Vagina (tissue), 2 donors: ENCODE measurements around the gene RSPH9. TPM values are rescaled to one million over a fixed set of nuclear protein-coding genes. Genes with fewer than 3 reads are reported as not detected.

Source experiments
- DNase-seq, 2 donors: peaks; one replicate each; pipeline ENCODE4 v3.0.0-alpha.2; 2017; ENCODE audit errors: extremely low spot score in 2 of 2
- H3K27ac ChIP-seq: fragments of 200-600 bp; sonication (generic); one replicate; pipeline ENCODE4 v1.5.1; 2019
- H3K27me3 ChIP-seq: fragments of 200-600 bp; sonication (generic); one replicate; pipeline ENCODE4 v1.5.1; 2019
- H3K36me3 ChIP-seq, 2 donors: fragments of 200-600 bp; sonication (generic); one replicate each; pipeline ENCODE4 v1.5.1; 2017 to 2019
- H3K4me1 ChIP-seq: fragments of 200-600 bp; sonication (generic); one replicate; pipeline ENCODE4 v1.5.1; 2019
- H3K4me3 ChIP-seq, 2 donors: fragments of 200-600 bp; sonication (generic); 1 replicate in 1 of 2; 2 replicates in 1 of 2; pipeline ENCODE4 v1.5.1; 2016 to 2019
- H3K9me3 ChIP-seq: fragments of 200-600 bp; sonication (generic); one replicate; pipeline ENCODE4 v1.5.1; 2019
- CTCF ChIP-seq, 3 experiments: fragments of 450-650 bp in 2 of 3; fragments of 200-600 bp in 1 of 3; sonication (generic) in 1 of 3; IDR thresholded peaks; one replicate each; pipeline ENCODE4 v1.5.1; 2017 to 2019; ENCODE audit warnings: antibody characterized with exemption in 3 of 3, mild to moderate bottlenecking in 2 of 3, moderate library complexity in 2 of 3
- POLR2A ChIP-seq, 2 donors: fragments of 450-650 bp; IDR thresholded peaks; one replicate each; pipeline ENCODE4 v1.6.1; 2017; ENCODE audit warnings: antibody characterized with exemption in 2 of 2, mild to moderate bottlenecking in 2 of 2, moderate library complexity in 2 of 2
- POLR2AphosphoS5 ChIP-seq, 2 donors: sonication (generic); formaldehyde crosslinking; IDR thresholded peaks; one replicate each; pipeline ENCODE4 v1.9.0; 2017; ENCODE audit warnings: antibody characterized with exemption in 2 of 2, mild to moderate bottlenecking in 2 of 2, low read depth in 1 of 2; ENCODE audit not compliant: insufficient read depth in 1 of 2
- intact Hi-C: fragments of 100-400 bp; cut with DNase I; formaldehyde crosslinking; loops from one replicate; pipeline ENCODE4 v1.15.1; 2023
- total RNA-seq: library from RNA; depleted of rRNA; stranded (reverse); fragments of >200 nt; gene quantifications from one replicate; pipeline ENCODE4 v1.2.3, GENCODE V29; 2016

The RSPH9 gene
- total RNA-seq, 1 donor from 2014 or later, result 0.74 TPM

- Histone ChIP-seq H3K27ac (peak overlapping the region; percentile 72), H3K4me3 (no peak overlapping the region), H3K9me3 (no peaks in the 10 kb centered on the region), H3K27me3 (no peaks in the 10 kb centered on the region), H3K36me3 (no peaks in the 10 kb centered on the region), H3K4me1 (peaks cover 68% of the 10 kb centered on the region)
- TF ChIP-seq CTCF (IDR thresholded peaks at IDR 0.05), result no peak
- TF ChIP-seq POLR2AphosphoS5 (IDR thresholded peaks at IDR 0.05; ENCODE audit: insufficient read depth in 1 of 2, low read depth in 1 of 2), result no peak
- no peak for TF ChIP-seq POLR2A (IDR thresholded peaks at IDR 0.05)
- DNase-seq, result no peak
- intact Hi-C loops, result loop anchor here (10.0 kb wide), 1 partner anchor 46 kb away; no protein-coding TSS in a partner anchor
These were observed 73.7 kb downstream of the RSPH9 start for GRCh38 chr6:43718387-43719105.

- DNase-seq, result no peak
- Histone ChIP-seq H3K36me3 (no peaks in the 10 kb centered on the region), H3K27me3 (no peaks in the 10 kb centered on the region), H3K4me3 (no peak overlapping the region), H3K9me3 (no peaks in the 10 kb centered on the region), H3K27ac (no peak overlapping the region), H3K4me1 (peaks cover 66% of the 10 kb centered on the region)
- TF ChIP-seq CTCF (IDR thresholded peaks at IDR 0.05) (no peak), POLR2AphosphoS5 (IDR thresholded peaks at IDR 0.05; ENCODE audit: insufficient read depth in 1 of 2, low read depth in 1 of 2) (no peak)
- intact Hi-C loops, result loop anchor here (10.0 kb wide), 1 partner anchor 45 kb away; no protein-coding TSS in a partner anchor
These were observed 74.7 kb downstream of the RSPH9 start for GRCh38 chr6:43719511-43719910.

GRCh38 chr6:43720999-43721398 is 76.2 kb downstream of the RSPH9 start:
- intact Hi-C loops, result no loop called here
- Histone ChIP-seq H3K36me3 (no peaks in the 10 kb centered on the region), H3K9me3 (no peaks in the 10 kb centered on the region), H3K27me3 (no peaks in the 10 kb centered on the region), H3K27ac (no peak overlapping the region), H3K4me1 (peaks cover 65% of the 10 kb centered on the region), H3K4me3 (no peak overlapping the region)
- no peak for DNase-seq
- TF ChIP-seq POLR2AphosphoS5 (IDR thresholded peaks at IDR 0.05; ENCODE audit: insufficient read depth in 1 of 2, low read depth in 1 of 2) (no peak), CTCF (IDR thresholded peaks at IDR 0.05) (no peak), POLR2A (IDR thresholded peaks at IDR 0.05) (no peak)

Other genes with a start within 250 kb of the RSPH9 start
- gene ABCC10, start 217.5 kb upstream of the RSPH9 start, total RNA-seq, result 22.8 TPM
- gene DLK2, start 189.5 kb upstream of the RSPH9 start, total RNA-seq, result 3.9 TPM
- gene TJAP1, start 167.5 kb upstream of the RSPH9 start, total RNA-seq, result 27.5 TPM
- gene LRRC73, start 134.7 kb upstream of the RSPH9 start, total RNA-seq, result not detected
- 80.0 TPM for gene YIPF3, start 128.1 kb upstream of the RSPH9 start, total RNA-seq
- gene POLR1C, start 127.9 kb upstream of the RSPH9 start, total RNA-seq, result 34.1 TPM
- gene XPO5, start 69.0 kb upstream of the RSPH9 start, total RNA-seq, result 24.3 TPM
- gene POLH, start 68.9 kb upstream of the RSPH9 start, total RNA-seq, result 11.3 TPM
- gene GTPBP2, start 15.8 kb upstream of the RSPH9 start, total RNA-seq, result 45.7 TPM
- gene MAD2L1BP, start 9.2 kb upstream of the RSPH9 start, total RNA-seq, result 58.4 TPM
- 31.9 TPM for gene MRPS18A, start 42.8 kb downstream of the RSPH9 start, total RNA-seq
- gene VEGFA, start 125.2 kb downstream of the RSPH9 start, total RNA-seq, result 194 TPM